ENCODE measurements around the gene ABLIM1.

Gene ABLIM1

GRCh38 chr10:114486938-114487814, 170.9 kb downstream of the ABLIM1 start:
- H3K27me3 ChIP-seq (ENCODE audit: control insufficient read depth, insufficient read depth, low read length): no peaks in the 10 kb centered on the region
- no peak overlapping the region for H3K9ac ChIP-seq (ENCODE audit: low read length)
- peaks cover 20% of the 10 kb centered on the region for H3K4me1 ChIP-seq (ENCODE audit: control insufficient read depth, insufficient read depth, low read length)
- no peaks in the 10 kb centered on the region for H3K9me3 ChIP-seq (ENCODE audit: control insufficient read depth, insufficient read depth, low read depth, low read length)
- H3K4me3 ChIP-seq (ENCODE audit: low read depth, low read length): no peak overlapping the region
- H3K36me3 ChIP-seq (ENCODE audit: control insufficient read depth, insufficient read depth, low read length): peaks cover 16% of the 10 kb centered on the region
- peak overlapping the region; percentile 16; the same call in 1 of the 2 replicates for H3K27ac ChIP-seq (ENCODE audit: low read depth, low read length)

- no peak overlapping the region for H3K4me3 ChIP-seq (ENCODE audit: low read depth, low read length)
- H3K9me3 ChIP-seq (ENCODE audit: control insufficient read depth, insufficient read depth, low read depth, low read length): no peaks in the 10 kb centered on the region
- H3K4me1 ChIP-seq (ENCODE audit: control insufficient read depth, insufficient read depth, low read length): peaks cover 20% of the 10 kb centered on the region
- peaks cover 16% of the 10 kb centered on the region for H3K36me3 ChIP-seq (ENCODE audit: control insufficient read depth, insufficient read depth, low read length)
- no peak overlapping the region for H3K27ac ChIP-seq (ENCODE audit: low read depth, low read length)
- H3K9ac ChIP-seq (ENCODE audit: low read length): no peak overlapping the region
- H3K27me3 ChIP-seq (ENCODE audit: control insufficient read depth, insufficient read depth, low read length): no peaks in the 10 kb centered on the region
Observed at GRCh38 chr10:114485696-114486400, 172.2 kb downstream of the ABLIM1 start.

GRCh38 chr10:114483575-114483974, 174.5 kb downstream of the ABLIM1 start:
- H3K9me3 ChIP-seq (ENCODE audit: control insufficient read depth, insufficient read depth, low read depth, low read length): no peaks in the 10 kb centered on the region
- peaks cover 8% of the 10 kb centered on the region for H3K4me1 ChIP-seq (ENCODE audit: control insufficient read depth, insufficient read depth, low read length)
- no peak overlapping the region for H3K9ac ChIP-seq (ENCODE audit: low read length)
- H3K36me3 ChIP-seq (ENCODE audit: control insufficient read depth, insufficient read depth, low read length): peaks cover 16% of the 10 kb centered on the region
- no peaks in the 10 kb centered on the region for H3K27me3 ChIP-seq (ENCODE audit: control insufficient read depth, insufficient read depth, low read length)
- no peak overlapping the region for H3K4me3 ChIP-seq (ENCODE audit: low read depth, low read length)
- H3K27ac ChIP-seq (ENCODE audit: low read depth, low read length): no peak overlapping the region

DNA sequence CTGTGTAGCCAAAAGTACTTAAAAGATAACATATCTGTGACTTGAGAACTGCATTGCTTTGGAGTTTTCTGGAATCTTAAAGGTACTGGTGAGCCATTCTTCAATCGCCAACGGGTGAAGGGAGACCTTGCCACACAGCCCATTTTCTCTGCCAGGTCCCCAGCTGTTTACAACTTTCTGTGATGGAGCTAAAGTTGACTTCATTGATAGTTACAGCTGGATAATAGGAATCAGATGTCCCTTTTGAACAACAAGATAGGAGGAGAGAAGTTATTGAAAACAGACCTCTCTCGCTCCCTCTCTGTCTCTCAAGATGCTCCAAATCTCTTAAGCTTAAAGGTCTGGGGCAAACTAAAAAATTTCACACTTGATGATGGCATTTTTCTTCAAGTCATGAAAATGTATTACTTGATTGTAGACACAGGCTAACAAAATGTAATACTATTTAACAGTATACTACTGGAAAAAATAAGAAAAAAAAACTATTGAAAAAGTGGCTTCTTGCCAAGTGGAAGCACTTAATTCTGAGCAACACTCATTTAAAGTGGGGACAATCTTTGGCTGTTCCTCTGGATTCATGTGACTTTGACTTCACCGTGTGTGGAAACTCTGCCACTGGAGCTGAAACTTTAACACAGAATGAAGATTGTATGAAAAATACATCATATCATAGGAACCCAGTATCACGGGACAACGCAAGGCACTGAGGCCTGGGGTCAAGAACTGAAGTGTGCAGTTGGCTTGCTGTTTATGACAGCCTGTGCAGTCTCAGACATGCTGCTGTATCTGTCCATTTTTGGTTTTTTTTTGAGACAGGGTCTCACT, 175.4 kb downstream of the ABLIM1 start:
- H3K27ac ChIP-seq (ENCODE audit: low read depth, low read length): no peak overlapping the region
- H3K9ac ChIP-seq (ENCODE audit: low read length): no peak overlapping the region
- H3K9me3 ChIP-seq (ENCODE audit: control insufficient read depth, insufficient read depth, low read depth, low read length): no peaks in the 10 kb centered on the region
- peaks cover 3% of the 10 kb centered on the region for H3K4me1 ChIP-seq (ENCODE audit: control insufficient read depth, insufficient read depth, low read length)
- H3K4me3 ChIP-seq (ENCODE audit: low read depth, low read length): no peak overlapping the region
- H3K36me3 ChIP-seq (ENCODE audit: control insufficient read depth, insufficient read depth, low read length): peaks cover 16% of the 10 kb centered on the region
- no peaks in the 10 kb centered on the region for H3K27me3 ChIP-seq (ENCODE audit: control insufficient read depth, insufficient read depth, low read length)

GRCh38 chr10:114481055-114481454, 177.0 kb downstream of the ABLIM1 start:
- Histone ChIP-seq H3K9ac (ENCODE audit: low read length) (no peak overlapping the region), H3K36me3 (ENCODE audit: control insufficient read depth, insufficient read depth, low read length) (peaks cover 13% of the 10 kb centered on the region), H3K27me3 (ENCODE audit: control insufficient read depth, insufficient read depth, low read length) (no peaks in the 10 kb centered on the region), H3K4me1 (ENCODE audit: control insufficient read depth, insufficient read depth, low read length) (no peaks in the 10 kb centered on the region), H3K4me3 (ENCODE audit: low read depth, low read length) (no peak overlapping the region), H3K9me3 (ENCODE audit: control insufficient read depth, insufficient read depth, low read depth, low read length) (no peaks in the 10 kb centered on the region), H3K27ac (ENCODE audit: low read depth, low read length) (no peak overlapping the region)

GRCh38 chr10:114479836-114480235, 178.2 kb downstream of the ABLIM1 start:
- H3K4me1 ChIP-seq (ENCODE audit: control insufficient read depth, insufficient read depth, low read length): no peaks in the 10 kb centered on the region
- peaks cover 3% of the 10 kb centered on the region for H3K36me3 ChIP-seq (ENCODE audit: control insufficient read depth, insufficient read depth, low read length)
- H3K4me3 ChIP-seq (ENCODE audit: low read depth, low read length): no peak overlapping the region
- no peaks in the 10 kb centered on the region for H3K27me3 ChIP-seq (ENCODE audit: control insufficient read depth, insufficient read depth, low read length)
- H3K9ac ChIP-seq (ENCODE audit: low read length): no peak overlapping the region
- H3K27ac ChIP-seq (ENCODE audit: low read depth, low read length): no peak overlapping the region
- no peaks in the 10 kb centered on the region for H3K9me3 ChIP-seq (ENCODE audit: control insufficient read depth, insufficient read depth, low read depth, low read length)

DNA sequence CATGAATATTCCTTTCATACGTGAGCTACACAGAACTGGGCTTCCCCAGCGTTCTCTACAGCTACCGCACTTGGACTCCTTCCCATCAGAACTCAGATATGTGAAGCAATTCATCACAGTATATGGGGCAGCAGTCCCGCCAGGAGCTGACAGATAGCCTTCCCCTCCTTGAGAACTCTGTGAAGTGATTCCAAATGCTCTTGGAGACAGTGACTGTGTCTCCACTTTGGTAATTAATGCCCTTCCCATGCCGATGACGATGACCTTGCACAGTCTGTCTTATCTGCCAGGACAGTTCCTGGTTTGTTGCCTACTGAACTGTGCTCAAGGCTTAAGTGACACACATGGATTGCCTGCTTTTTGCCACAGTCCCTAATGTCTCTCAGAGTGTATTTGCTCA, 178.8 kb downstream of the ABLIM1 start:
- Histone ChIP-seq H3K9me3 (ENCODE audit: control insufficient read depth, insufficient read depth, low read depth, low read length) (no peaks in the 10 kb centered on the region), H3K27me3 (ENCODE audit: control insufficient read depth, insufficient read depth, low read length) (no peaks in the 10 kb centered on the region), H3K27ac (ENCODE audit: low read depth, low read length) (no peak overlapping the region), H3K36me3 (ENCODE audit: control insufficient read depth, insufficient read depth, low read length) (no peaks in the 10 kb centered on the region), H3K9ac (ENCODE audit: low read length) (no peak overlapping the region), H3K4me1 (ENCODE audit: control insufficient read depth, insufficient read depth, low read length) (no peaks in the 10 kb centered on the region), H3K4me3 (ENCODE audit: low read depth, low read length) (no peak overlapping the region)

DNA sequence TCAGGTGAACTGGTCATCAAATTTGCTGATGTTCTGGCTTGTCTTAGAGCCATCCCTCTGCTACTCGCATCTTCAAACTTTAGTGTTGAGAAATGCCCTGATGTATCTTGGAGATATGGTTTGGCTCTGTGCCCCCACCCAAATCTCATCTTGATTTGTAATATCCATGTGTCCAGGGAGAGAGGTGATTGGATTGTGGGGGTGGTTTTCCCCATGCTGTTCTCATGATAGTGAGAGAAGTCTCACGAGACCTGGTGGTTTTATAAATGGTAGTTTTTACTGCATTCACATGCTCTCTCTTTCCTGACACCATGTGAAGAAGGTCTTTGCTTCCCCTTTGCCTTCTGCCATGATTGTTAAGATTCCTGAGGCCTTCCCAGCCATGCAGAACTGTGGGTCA, 179.8 kb downstream of the ABLIM1 start:
- Histone ChIP-seq H3K4me3 (ENCODE audit: low read depth, low read length) (no peak overlapping the region), H3K27me3 (ENCODE audit: control insufficient read depth, insufficient read depth, low read length) (no peaks in the 10 kb centered on the region), H3K9ac (ENCODE audit: low read length) (no peak overlapping the region), H3K27ac (ENCODE audit: low read depth, low read length) (no peak overlapping the region), H3K36me3 (ENCODE audit: control insufficient read depth, insufficient read depth, low read length) (no peaks in the 10 kb centered on the region), H3K4me1 (ENCODE audit: control insufficient read depth, insufficient read depth, low read length) (no peaks in the 10 kb centered on the region), H3K9me3 (ENCODE audit: control insufficient read depth, insufficient read depth, low read depth, low read length) (no peaks in the 10 kb centered on the region)

DNA sequence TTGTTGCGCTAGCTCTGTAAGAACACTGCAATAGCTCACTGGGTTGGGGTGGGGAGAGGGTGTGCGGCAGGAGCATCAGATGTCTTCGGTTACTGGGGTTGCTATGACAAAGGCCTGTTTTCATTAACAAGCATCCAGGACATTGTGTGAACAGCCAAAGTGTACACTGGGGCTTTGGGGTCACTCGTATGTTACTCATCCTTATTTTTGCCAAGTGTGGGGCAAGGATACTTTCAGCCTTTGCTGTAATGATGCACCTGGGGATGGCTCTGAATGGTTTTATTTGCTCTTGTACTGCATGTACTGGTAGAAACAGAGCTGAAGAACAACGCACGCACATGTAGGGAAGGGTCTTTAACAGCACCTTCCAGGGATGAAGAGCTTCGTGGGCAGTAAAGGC, 180.8 kb downstream of the ABLIM1 start:
- peaks cover 9% of the 10 kb centered on the region for H3K4me1 ChIP-seq (ENCODE audit: control insufficient read depth, insufficient read depth, low read length)
- H3K27me3 ChIP-seq (ENCODE audit: control insufficient read depth, insufficient read depth, low read length): no peaks in the 10 kb centered on the region
- H3K4me3 ChIP-seq (ENCODE audit: low read depth, low read length): no peak overlapping the region
- no peaks in the 10 kb centered on the region for H3K36me3 ChIP-seq (ENCODE audit: control insufficient read depth, insufficient read depth, low read length)
- no peak overlapping the region for H3K27ac ChIP-seq (ENCODE audit: low read depth, low read length)
- H3K9ac ChIP-seq (ENCODE audit: low read length): no peak overlapping the region
- no peaks in the 10 kb centered on the region for H3K9me3 ChIP-seq (ENCODE audit: control insufficient read depth, insufficient read depth, low read depth, low read length)

GRCh38 chr10:114474989-114475388, 183.1 kb downstream of the ABLIM1 start:
- H3K9ac ChIP-seq (ENCODE audit: low read length): no peak overlapping the region
- H3K4me1 ChIP-seq (ENCODE audit: control insufficient read depth, insufficient read depth, low read length): peaks cover 11% of the 10 kb centered on the region
- H3K27ac ChIP-seq (ENCODE audit: low read depth, low read length): no peak overlapping the region
- no peaks in the 10 kb centered on the region for H3K27me3 ChIP-seq (ENCODE audit: control insufficient read depth, insufficient read depth, low read length)
- H3K4me3 ChIP-seq (ENCODE audit: low read depth, low read length): no peak overlapping the region
- no peaks in the 10 kb centered on the region for H3K9me3 ChIP-seq (ENCODE audit: control insufficient read depth, insufficient read depth, low read depth, low read length)
- H3K36me3 ChIP-seq (ENCODE audit: control insufficient read depth, insufficient read depth, low read length): 0 out of 2 replicates have a peak, but pooled peaks cover 2% of the 10 kb centered on the region
